Endometrial microvascular endothelial cells (primary cell): ENCODE measurements around the gene CNTN4. TPM values are rescaled to one million over a fixed set of nuclear protein-coding genes. Genes with fewer than 3 reads are reported as not detected.
"Not testable (repeated sequence)": the region's sequence is repeated elsewhere in the genome, so short reads cannot be mapped to it uniquely, and the experiment has no call there.

Source experiments
- in situ Hi-C: cut with HindIII; loops from 2 replicates; pipeline ENCODE4 v1.10.0; 2017; ENCODE audit warnings: low sequenced_read_pairs, low pct_unique_long_range_greater_than_20kb; ENCODE audit errors: inconsistent ontology term
- total RNA-seq: library from RNA; depleted of rRNA; stranded (reverse); fragments of >200 nt; gene quantifications from one replicate; pipeline ENCODE4 v1.2.3, GENCODE V29; 2015; ENCODE audit errors: inconsistent ontology term

The CNTN4 gene
- total RNA-seq: not detected

GRCh38 chr3:2098398-2099027, at the start of gene CNTN4:
TSS of gene CNTN4 (plus strand) at chr3:2098866.
- in situ Hi-C loops: no loop called here

- in situ Hi-C loops: no loop called here
Measured at GRCh38 chr3:2061360-2061759, 37.3 kb upstream of the CNTN4 start.

- in situ Hi-C loops: no loop called here
Measured at GRCh38 chr3:2071531-2071930, 27.1 kb upstream of the CNTN4 start.

GRCh38 chr3:2078821-2079220, 19.8 kb upstream of the CNTN4 start:
- in situ Hi-C loops: no loop called here

GRCh38 chr3:2082871-2083480, 15.7 kb upstream of the CNTN4 start:
- in situ Hi-C loops: no loop called here

- in situ Hi-C loops: not testable (repeated sequence)
Measured at GRCh38 chr3:2083558-2083957, 15.1 kb upstream of the CNTN4 start.

- in situ Hi-C loops: no loop called here
Measured at GRCh38 chr3:2090095-2090911, 8.4 kb upstream of the CNTN4 start.

GRCh38 chr3:2092758-2093157, 5.9 kb upstream of the CNTN4 start:
- in situ Hi-C loops: no loop called here

GRCh38 chr3:2094941-2095340, 3.7 kb upstream of the CNTN4 start:
- in situ Hi-C loops: no loop called here

GRCh38 chr3:2096216-2096615, 2.5 kb upstream of the CNTN4 start:
- in situ Hi-C loops: no loop called here

GRCh38 chr3:2097641-2098191, 950 bp upstream of the CNTN4 start:
- in situ Hi-C loops: no loop called here

GRCh38 chr3:2099028-2099671, 484 bp downstream of the CNTN4 start:
- in situ Hi-C loops: no loop called here

GRCh38 chr3:2099779-2100191, 1.1 kb downstream of the CNTN4 start:
- in situ Hi-C loops: no loop called here

- in situ Hi-C loops: no loop called here
Measured at GRCh38 chr3:2106438-2106837, 7.8 kb downstream of the CNTN4 start.

GRCh38 chr3:2110597-2111117, 12.0 kb downstream of the CNTN4 start:
- in situ Hi-C loops: no loop called here

GRCh38 chr3:2114617-2115275, 16.1 kb downstream of the CNTN4 start:
- in situ Hi-C loops: no loop called here

GRCh38 chr3:2130726-2131125, 32.1 kb downstream of the CNTN4 start:
- in situ Hi-C loops: no loop called here

- in situ Hi-C loops: no loop called here
Measured at GRCh38 chr3:2133146-2133545, 34.5 kb downstream of the CNTN4 start.

- in situ Hi-C loops: no loop called here
Measured at GRCh38 chr3:2137651-2138050, 39.0 kb downstream of the CNTN4 start.
